ENCODE data around the gene CBL.

Gene CBL

DNA sequence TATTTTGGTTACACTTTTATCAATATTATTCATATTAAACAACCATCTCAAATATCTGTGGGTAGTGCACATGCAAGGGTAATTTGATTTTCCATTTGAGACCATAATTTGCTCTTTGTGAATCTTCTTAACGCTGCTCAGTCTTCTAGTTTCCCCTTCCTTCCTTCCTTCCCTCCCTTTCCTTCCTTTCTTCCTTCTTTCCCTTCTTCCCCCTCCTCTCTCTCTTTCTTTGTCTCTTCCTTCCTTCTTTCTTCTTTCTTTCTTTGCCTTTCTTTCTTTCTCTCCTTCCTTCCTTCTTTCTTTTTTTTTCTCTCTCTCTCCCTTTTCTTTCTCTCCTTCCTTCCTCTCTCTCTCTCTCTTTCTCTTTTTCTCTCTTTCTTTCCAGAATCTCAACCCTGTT, 124.1 kb downstream of the CBL start:
- no peak for DNase-seq (ENCODE audit: low spot score)
- FAIRE-seq = no peak

DNA sequence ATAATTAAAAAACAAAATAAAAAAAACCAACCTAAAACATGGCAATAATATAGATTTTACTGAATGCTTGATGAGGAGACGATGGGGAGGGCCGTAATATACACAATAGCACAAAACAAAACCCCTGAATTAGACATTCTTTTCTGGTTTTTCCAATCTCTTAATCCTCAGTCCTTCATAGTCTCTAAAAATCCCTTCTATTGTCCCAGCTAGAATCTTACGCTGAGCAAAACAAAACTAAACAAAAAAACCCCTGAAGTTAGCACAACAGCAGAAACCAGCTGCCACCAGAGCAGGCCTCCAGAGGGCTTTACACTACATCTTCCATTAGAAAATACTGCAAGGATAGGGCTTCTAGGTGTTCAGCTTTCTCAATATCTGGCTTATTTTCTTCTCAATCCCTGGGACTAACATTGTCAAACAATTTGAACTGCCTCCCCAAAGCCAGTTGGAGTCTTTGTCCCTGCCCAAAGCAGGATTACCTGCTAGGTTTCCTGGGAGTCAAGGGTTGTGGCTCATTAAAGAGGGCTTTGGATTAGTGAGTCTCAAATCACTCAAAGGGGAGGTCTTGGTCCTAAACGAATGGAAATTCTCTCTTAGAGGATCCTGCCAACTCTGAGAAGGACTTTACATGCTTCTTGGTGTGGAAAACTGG, 126.1 kb downstream of the CBL start:
- no peak for FAIRE-seq
- DNase-seq (ENCODE audit: low spot score) = no peak

DNA sequence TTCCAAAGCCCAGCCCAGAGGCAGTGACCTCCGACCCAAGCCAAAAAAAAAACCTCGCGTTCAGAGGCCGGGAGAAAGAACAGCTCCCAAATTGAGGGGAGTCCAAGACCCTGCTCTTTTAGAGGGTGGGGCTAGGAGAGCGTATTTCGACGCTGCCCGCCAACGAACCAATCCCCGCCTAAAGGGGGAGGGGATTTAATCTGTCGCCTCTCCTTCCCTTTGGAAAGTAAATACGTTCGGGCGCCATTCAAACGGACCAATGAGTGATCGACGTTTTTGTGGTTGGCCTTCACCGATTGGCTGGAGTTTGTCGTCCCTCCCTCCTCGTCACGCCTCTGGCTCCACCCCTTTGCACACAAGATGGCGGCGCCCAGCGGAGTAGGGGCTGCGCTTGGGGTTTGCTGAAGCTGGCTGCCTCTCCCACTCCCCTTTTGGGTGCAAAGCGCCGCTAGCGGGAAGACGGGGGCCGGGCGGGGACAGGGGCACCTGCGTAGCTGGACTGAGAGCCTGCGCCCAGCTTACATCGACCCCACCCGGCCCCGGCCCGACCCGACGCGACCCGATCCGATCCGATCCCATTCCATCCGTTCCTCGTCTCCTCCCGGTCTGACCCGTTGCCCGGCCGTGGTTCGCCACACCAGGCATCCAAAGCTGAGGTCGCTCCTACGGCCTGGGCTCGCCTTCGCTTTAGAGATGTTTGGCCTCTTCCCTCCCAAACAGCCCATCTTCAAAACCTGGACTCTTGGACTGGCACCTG, 128.2 kb downstream of the CBL start, which contains the start of gene RNF26:
RNF26 (plus strand) TSS at position 354 of the 757 bp plus-strand sequence. CDS start 596 bp downstream, outside the sequence.
- FAIRE-seq = no peak
- peak; percentile 93 for DNase-seq (ENCODE audit: low spot score)

DNA sequence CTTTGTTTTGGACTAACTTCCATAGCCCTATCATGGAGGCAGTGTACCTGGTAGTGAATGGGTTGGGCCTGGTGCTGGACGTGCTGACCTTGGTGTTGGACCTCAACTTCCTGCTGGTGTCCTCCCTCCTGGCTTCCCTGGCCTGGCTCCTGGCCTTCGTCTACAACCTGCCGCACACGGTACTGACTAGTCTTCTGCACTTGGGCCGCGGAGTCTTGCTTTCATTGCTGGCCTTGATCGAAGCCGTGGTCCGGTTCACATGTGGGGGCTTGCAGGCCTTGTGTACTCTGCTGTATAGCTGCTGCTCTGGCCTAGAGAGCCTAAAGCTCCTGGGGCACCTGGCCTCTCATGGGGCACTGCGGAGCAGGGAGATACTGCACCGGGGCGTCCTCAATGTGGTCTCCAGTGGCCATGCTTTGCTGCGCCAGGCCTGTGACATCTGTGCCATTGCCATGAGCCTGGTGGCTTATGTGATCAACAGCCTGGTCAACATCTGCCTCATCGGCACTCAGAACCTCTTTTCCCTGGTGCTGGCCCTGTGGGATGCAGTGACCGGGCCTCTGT, 129.0 kb downstream of the CBL start:
- DNase-seq (ENCODE audit: low spot score) (no peak), FAIRE-seq (no peak)

DNA sequence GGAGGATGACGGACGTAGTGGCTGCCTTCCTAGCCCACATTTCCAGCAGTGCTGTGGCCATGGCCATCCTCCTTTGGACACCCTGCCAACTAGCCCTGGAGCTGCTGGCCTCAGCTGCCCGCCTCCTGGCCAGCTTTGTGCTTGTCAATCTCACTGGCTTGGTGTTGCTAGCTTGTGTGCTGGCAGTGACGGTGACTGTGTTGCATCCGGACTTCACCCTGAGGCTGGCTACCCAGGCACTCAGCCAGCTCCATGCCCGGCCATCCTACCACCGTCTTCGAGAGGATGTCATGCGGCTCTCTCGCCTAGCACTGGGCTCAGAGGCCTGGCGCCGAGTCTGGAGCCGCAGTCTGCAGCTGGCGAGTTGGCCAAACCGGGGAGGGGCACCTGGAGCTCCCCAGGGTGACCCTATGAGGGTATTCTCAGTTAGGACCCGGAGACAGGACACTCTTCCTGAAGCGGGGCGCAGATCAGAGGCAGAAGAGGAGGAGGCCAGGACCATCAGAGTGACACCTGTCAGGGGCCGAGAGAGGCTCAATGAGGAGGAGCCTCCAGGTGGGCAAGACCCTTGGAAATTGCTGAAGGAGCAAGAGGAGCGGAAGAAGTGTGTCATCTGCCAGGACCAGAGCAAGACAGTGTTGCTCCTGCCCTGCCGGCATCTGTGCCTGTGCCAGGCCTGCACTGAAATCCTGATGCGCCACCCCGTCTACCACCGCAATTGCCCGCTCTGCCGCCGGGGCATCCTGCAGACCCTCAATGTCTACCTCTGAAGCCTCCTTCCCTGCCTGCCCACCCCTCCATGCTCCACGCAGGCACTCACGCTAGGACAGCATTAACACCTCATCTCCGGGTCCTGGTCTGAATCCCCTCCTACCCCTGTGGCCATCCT, 129.8 kb downstream of the CBL start:
- DNase-seq (ENCODE audit: low spot score) (no peak), FAIRE-seq (no peak)

DNA sequence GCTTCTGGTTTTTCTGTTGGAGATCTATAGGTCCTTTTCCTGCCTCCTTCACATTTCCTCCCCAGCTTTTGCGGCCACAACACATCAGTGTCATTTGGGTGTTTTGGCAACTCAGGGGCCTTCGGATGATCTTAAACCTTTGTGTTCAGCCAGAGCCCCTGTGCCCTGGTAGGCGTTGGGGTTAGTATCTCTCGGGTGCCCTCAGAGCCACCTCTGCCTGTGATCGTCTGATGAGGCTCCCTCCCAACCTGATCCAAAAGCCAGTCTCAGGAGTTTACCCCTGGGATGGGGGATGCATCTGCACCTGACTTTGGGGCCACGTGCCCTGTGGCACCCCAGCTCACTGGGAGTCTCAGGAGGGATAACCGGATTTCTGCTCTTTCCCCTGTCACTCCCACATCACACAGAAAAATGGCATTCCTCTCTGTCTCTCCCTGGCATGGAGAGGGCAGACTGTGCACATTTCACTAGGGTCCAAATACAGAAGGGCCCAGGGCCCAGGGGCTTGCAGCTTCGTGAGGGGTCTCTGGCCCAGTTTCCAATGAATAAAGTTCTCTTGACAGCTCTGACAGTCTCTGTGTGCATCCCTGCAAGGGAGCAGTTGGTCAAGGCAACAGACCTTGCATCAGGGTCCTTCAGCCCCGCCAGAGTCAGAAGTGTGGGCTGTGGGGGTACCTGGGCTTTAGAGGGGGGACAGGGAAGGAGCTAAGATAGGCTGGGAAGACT, 130.8 kb downstream of the CBL start:
- no peak for FAIRE-seq

DNA sequence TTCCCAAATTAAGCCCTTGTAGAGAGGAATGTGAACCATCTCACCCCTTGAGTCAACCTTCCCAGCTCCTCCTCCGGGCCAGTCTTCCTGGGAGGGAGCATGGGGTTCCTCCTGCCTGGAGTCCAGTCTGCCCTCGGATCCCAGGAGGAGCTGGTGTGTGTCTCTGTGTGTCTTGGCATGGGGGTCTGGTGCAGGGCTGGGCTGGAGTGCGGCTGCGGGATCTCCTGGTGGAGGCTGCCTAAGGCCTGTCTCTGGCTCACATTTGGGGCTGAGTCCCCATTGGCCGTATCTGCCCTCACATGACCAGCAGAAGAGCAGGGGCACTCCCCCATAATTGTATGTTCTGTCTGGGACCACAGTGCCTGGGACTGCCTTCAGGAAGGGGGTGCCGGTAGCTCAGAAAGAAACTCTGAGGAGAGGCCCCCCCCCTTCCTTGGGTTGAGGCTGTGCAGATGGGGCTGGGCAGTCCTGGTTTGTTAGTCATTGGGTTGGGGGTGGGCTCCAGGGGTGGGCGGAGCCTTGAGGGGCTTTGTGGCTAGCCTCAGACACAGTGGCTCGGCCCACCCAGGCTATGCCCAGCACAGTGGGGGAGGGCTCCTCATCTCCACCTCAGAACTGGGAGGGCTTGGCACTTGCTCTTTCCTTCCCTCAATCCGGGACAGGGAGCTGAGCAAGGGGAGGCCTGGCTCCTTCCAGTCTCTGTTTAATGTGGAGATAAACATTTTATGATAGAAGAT, 131.6 kb downstream of the CBL start:
- FAIRE-seq = peak; percentile 79
- DNase-seq (ENCODE audit: low spot score) = peak; percentile 62

More for the DNA sequence above, 130.8 kb downstream of the CBL start:
- no peak for DNase-seq (ENCODE audit: low spot score)

DNA sequence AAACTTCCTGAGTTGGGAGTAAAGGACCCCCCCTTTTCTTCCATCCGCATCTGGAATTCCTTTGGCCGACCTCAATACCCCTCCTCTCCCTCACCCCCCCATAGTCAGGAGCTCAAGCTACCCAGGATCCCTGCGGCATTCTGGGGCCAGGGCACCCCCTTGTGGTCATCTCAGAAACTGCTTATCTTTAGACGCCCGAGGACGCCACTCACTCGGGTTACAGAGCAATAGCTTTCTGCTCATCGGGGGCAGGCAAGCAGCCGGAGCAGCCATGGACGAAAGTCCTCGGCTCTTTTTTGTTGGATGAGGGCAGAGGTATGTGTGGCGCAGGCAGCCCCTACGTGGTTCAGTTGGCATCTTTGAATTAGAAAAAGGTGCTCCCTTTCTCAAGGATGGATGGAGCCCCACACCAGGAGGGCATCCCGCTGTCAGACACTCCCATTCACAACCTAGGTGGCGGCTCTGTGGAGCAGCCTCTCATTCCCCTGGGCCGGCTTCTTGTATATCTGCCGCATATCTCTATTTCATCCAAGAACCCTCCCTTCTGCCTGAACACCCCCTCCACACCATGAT, 132.3 kb downstream of the CBL start:
- DNase-seq (ENCODE audit: low spot score) (peak; percentile 78), FAIRE-seq (no peak)

DNA sequence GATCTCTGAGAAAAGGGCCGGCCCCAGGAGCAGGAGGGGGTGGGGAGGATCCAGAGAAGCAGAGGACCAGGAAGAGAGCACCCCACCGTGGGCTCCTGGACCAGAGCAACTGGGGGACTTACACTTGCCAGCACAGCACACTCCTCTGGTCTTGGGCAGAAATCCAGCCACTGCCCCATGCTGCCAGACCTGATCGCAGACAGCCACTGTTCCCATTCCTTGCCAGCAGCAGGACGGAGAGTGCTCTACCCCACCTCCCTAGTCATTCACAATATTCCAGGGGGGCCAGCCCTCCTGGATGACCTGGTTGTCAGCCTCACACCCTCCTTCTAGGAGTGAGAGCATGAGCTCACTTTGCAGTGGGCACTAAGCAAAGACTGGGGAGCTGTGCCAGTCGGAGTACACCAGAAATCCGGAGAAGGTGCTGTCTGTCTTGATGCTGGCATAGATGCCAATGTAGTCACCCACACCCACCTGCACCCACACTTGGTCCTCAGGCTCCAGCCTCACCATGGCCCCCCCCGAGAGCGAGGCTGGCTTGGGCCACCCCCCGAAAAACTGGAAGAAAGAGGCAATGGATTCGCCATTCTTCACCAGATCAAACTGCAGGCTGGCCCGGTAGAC, 132.9 kb downstream of the CBL start:
- no peak for FAIRE-seq
- no peak for DNase-seq (ENCODE audit: low spot score)

DNA sequence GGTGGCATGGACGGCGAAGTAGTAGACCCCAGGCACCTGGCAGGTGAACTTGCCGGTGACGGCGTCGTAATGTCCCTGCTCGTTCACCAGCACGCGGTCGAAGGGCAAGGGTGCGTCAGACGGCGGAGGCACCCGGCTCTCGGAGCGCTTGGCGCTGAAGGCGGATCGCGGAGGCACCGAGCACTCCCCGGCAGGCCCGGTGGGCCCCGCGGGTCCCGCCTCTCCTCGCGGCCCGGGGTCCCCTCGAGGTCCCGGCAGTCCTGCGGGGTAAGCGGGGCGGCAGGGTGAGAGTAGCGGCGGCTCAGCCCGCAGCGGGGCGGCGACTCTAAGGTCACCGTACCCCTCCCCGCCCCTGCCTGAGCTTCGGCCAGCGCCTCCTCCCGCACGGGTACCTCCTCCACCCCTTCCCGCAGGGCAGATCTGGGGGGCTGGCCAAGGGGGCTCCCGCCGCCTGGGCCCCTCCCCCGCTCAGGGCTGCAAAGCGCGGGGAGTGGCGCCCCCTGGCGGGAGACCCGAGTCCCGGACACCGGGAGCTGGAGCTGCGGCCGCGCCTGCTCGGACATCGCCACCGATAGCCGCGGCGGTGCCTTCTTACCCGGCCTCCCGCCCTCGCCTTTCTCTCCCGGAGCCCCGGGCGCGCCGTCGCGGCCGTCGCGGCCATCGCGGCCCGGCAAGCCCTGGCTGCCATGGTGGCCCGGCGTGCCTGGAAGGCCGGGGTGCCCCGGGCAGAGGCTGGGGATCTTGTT, 133.6 kb downstream of the CBL start:
- DNase-seq (ENCODE audit: low spot score) (no peak), FAIRE-seq (no peak)

DNA sequence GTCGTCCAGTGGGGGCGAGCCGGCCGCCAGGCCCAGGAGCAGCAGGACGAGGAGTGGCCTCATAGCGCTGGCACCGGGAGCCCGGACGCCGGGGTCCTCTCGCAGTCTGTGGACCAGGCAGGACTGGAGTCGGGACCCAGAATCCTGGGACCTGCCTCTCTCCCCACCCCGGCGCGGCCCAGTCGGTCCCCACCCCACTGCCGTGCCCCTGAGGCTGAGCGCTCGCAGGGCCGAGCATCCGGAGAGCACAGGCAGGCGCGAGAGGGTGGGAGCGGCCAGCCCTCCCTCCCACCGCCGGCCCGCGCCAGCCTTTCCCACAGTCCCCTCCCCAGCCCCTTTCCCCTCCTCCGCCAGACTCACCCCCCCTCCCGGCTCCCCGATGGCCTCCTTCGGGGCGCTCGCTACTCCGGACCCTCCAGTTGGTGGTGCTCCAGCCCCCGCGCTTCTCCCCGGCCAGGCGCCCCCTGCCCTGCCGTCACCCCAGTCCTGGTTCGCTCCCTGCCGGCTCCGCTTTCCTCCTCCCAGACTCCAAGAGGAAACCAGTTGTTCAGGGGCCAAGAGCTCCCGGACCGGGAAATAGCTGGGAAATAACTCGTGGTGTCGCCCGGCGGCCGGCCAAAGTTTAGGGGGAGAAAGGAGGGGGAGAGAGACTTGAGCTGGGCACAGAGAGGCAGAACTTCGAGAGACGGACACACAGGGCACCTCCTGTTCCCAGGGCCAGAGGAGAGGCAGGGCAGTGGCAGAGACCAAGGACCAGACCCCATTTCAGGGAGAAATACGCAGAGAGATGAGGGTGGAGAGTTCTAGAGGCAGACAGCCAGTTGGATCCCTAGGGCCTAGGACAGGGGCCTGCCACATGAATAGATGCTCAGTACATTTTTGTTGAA, 134.4 kb downstream of the CBL start, which contains the start of gene C1QTNF5:
C1QTNF5 (minus strand) TSS at position 549 of the 887 bp plus-strand sequence; CDS start at position 63, 486 bp downstream.
- FAIRE-seq = no peak
- no peak for DNase-seq (ENCODE audit: low spot score)

DNA sequence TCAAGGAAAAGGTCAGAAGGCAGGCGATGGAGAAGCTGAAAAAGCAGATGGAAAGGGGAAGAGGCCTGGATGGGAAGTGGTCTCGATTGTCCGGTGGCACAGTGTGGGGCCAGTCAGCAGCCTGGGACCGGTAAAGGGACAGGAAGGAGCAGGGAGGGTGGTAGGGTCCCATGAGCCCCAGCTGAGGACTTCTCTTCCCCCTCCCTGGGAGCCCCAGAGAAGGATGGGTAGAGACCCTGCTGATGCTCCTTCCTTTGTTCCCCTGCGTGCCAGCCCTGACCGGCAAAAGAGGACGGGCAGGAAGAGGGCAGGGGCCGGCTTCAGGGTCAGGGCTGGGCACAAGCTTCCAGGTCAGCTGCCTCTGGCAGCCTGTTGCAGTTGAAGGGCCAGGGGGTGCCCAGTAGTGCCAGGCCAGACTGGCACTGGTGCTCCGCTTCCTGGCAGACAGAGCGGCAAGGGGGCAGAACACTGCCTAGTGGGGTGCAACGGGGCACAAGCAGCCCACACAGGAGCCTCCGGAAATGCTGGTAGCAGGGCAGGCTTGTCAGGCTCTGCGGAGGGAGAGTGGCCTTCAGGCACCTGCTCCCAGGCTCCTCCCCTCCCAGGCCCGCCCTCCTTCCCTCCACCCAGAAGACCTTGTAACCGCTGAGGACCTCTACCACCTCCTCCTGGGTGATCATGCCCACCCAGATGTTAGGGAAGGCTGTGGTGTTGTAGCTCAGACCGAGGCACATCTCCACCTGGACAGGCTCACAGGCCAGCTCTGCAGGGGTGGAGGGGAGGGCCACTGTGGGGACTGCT, 135.3 kb downstream of the CBL start:
- FAIRE-seq (no peak), DNase-seq (ENCODE audit: low spot score) (no peak)

DNA sequence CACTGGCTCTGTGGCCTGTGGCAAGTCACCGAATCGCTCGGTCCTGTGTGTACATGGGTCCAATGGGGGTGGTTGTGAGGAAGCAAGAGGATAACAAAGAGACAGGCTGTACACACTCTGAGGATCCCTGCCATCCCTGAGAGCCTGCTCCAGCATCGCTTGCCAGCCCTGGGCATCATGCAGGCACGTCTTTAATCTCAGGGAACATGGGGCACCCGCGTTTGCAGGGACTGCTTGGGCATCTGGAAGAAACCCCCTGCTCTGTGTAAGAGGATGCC, 135.8 kb downstream of the CBL start:
- FAIRE-seq (no peak), DNase-seq (ENCODE audit: low spot score) (no peak)

DNA sequence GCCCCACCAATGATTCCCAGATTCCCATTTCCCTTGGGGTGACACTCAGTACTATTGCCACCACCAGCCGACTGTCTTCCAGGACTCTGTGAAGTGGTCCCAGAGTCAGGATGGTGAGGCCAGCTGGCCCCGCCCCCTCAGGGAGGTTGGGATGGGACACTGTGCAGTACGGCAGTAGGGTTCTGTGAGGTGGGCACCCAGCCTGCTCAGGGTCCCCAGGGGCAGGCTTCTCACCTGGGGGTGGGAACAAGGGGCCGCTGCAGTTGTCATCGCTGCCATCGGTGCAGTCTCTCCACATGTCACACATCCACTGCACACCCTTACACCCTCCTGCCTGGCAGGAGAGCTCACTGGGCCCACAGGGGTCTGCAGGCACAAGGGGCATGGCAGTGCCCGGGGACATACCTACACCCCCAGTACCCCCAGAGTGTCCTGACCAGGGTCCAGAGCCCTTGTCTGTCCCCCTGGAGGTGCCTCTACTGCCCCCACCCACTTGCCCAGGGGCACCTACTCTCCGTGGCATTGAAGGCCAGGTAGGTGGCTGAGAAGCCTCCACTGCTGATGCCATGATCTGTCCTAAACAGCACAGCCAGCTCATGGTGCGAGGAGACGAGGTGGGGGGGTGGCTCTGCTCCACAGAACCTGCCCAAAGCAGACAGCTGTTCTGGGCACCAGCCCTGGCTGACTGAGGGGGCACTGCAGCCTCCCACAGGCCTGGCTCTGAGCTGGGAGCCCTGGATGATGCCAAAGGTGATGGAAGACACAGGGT, 136.4 kb downstream of the CBL start:
- no peak for FAIRE-seq
- DNase-seq (ENCODE audit: low spot score) = no peak

DNA sequence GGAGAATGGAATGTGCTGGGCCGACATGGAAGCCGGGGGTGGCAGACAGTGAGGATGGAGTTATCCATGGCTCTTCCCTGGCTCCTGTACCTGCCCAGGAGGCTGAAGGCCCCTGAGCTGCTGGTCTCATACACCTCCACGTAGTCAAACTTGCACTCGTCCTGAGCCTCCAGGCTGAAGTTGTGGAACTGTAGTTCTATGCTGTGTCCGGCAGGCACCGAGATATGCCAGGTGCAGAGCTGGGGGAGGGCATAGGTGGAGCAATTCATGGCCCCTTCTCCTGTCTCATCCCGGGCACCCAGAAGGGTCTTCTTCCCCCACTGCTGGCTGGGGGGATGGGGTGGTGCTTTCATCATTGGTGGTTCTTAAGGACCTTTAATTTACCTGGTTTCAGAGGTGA, 137.6 kb downstream of the CBL start:
- FAIRE-seq = no peak
- no peak for DNase-seq (ENCODE audit: low spot score)

DNA sequence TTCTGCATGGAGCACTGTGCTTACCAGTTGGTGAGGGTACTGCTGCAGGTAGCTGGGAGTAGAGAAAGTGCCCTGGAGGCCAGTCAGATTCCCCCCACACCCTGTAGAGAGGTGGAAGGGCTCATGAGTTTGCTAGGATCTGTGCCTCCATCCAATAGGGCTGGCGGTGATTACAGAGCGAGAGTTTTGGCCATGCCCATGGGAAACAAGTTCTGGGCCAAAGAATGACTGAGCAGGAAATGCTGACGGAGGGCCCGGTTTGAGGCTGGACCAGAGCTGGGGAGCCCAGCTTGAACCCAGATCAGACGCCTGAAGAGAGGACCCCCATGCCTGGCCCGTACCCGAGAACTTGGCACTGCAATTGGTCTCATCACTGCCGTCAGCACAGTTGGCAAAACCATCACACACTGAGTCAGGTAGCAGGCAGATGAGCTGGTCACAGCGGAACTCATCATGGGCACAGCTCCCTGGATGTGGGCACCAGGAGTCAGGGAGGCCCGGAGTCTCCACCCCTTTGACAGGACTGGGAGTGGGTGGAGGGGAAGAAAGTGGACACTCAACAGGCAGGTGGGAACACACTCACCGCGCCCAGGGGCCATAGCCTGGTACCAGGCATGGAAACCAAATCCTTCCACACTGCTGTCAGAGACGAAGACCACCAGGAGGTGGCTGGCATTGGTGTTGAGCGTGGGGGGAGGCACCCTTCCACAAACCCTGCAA, 138.3 kb downstream of the CBL start:
- no peak for DNase-seq (ENCODE audit: low spot score)
- no peak for FAIRE-seq

All from urothelium cell line (cell line).